Measurements from ENCODE around the gene EFNA5. TPM values are rescaled to one million over a fixed set of nuclear protein-coding genes. Genes with fewer than 3 reads are reported as not detected.

EFNA5 gene
- total and polyA plus RNA-seq, 2 of the 13 experiments (the other 11 are each of a cell fraction or from before 2014, with no cell fraction given): not detected

GRCh38 chr5:107442452-107442851, 228.3 kb downstream of the EFNA5 start:
- in situ Hi-C loops (cut with HindIII; ENCODE audit: extremely low pct_ligation_motif_present, low pct_unique_long_range_greater_than_20kb) (no loop called here), intact Hi-C loops (cut with micrococcal nuclease; ENCODE audit: unreplicated experiment) (no loop called here)
- CTCF ChIA-PET (ENCODE audit: low intra/inter-chr PET ratio, low total read pairs): no interaction called here
- Histone ChIP-seq H3K9ac (ENCODE audit: insufficient read depth, low read depth, low read length) (no peak overlapping the region), H3K4me1 (ENCODE audit: insufficient read depth, low read length) (no peaks in the 10 kb centered on the region), H4K20me1 (ENCODE audit: insufficient read depth, low read length) (no peaks in the 10 kb centered on the region), H3K79me2 (ENCODE audit: insufficient read depth, low read length) (no peaks in the 10 kb centered on the region), H2AFZ (ENCODE audit: low read length) (no peak overlapping the region), H3K27me3 (ENCODE audit: control insufficient read depth in 1 of 2, insufficient read depth in 2 of 2, low read length in 2 of 2) (no peaks in the 10 kb centered on the region), H3K9me3 (ENCODE audit: low read length) (no peaks in the 10 kb centered on the region), H3K27ac (ENCODE audit: extremely low read length, insufficient read depth, low read length) (no peak overlapping the region), H3K4me2 (ENCODE audit: low read depth, low read length) (no peak overlapping the region), H3K4me3 (replicated peaks in 1 of 3; ENCODE audit: insufficient read depth in 1 of 3, low read depth in 2 of 3, low read length in 3 of 3) (no peak overlapping the region), H3K36me3 (replicated peaks in 1 of 2; ENCODE audit: control insufficient read depth in 1 of 2, insufficient read depth in 2 of 2, low read length in 2 of 2) (no peaks in the 10 kb centered on the region)
- no peak for TF ChIP-seq ZNF558 (CRISPR knock-in tag; IDR thresholded peaks at IDR 0.05; ENCODE audit: borderline replicate concordance)
- no peak for TF ChIP-seq FOXA1 (IDR thresholded peaks at IDR 0.05)
- no peak for TF ChIP-seq FOXA1 (CRISPR knock-in tag; IDR thresholded peaks at IDR 0.05)
- no peak for TF ChIP-seq ZNF747 (CRISPR knock-in tag; IDR thresholded peaks at IDR 0.05; ENCODE audit: borderline replicate concordance)
- no peak for TF ChIP-seq TARDBP (CRISPR knock-in tag; IDR thresholded peaks at IDR 0.05)
- TF ChIP-seq ZNF775 (CRISPR knock-in tag; IDR thresholded peaks at IDR 0.05; ENCODE audit: borderline replicate concordance): no peak
- TF ChIP-seq GPN1 (CRISPR knock-in tag; IDR thresholded peaks at IDR 0.05; ENCODE audit: borderline replicate concordance): no peak
- no peak for TF ChIP-seq RFX5 (IDR thresholded peaks at IDR 0.05; ENCODE audit: low read depth, low read length)
- TF ChIP-seq DNMT3B (CRISPR knock-in tag; conservative IDR thresholded peaks at IDR 0.05): no peak
- no peak for TF ChIP-seq ZNF367 (CRISPR knock-in tag; IDR thresholded peaks at IDR 0.05; ENCODE audit: borderline replicate concordance)
- TF ChIP-seq ARID5B (CRISPR knock-in tag; IDR thresholded peaks at IDR 0.05): no peak
- TF ChIP-seq ZNF781 (CRISPR knock-in tag; IDR thresholded peaks at IDR 0.05; ENCODE audit: borderline replicate concordance, not compliant biosample characterization): no peak
- TF ChIP-seq POLR2AphosphoS2 (IDR thresholded peaks at IDR 0.05; ENCODE audit: low read depth, low read length): no peak
- TF ChIP-seq KDM2A (CRISPR knock-in tag; IDR thresholded peaks at IDR 0.05; ENCODE audit: borderline replicate concordance, low read depth): no peak
- no peak for TF ChIP-seq NFYC (CRISPR knock-in tag; IDR thresholded peaks at IDR 0.05)
- no peak for TF ChIP-seq THAP7 (CRISPR knock-in tag; IDR thresholded peaks at IDR 0.05)
- no TSS peak for BruUV-seq (replicated peaks)
- no peak for FAIRE-seq
- POLR2A ChIA-PET: no interaction called here
- ATAC-seq: no peak
- WGBS (ENCODE audit: low lambda C conversion rate): 5% methylated on average over 2 of the region's 2 CpGs
- DNase-seq (ENCODE audit: low spot score): no peak

Data from HepG2 (cell line).